ENCODE data around the gene PARP11. TPM values are rescaled to one million over a fixed set of nuclear protein-coding genes. Genes with fewer than 3 reads are reported as not detected.

The PARP11 gene
- total and polyA plus RNA-seq, 2 of the 8 experiments (the other 6 are each of a cell fraction or from before 2014, with no cell fraction given): 4.2 to 13.3 TPM

DNA sequence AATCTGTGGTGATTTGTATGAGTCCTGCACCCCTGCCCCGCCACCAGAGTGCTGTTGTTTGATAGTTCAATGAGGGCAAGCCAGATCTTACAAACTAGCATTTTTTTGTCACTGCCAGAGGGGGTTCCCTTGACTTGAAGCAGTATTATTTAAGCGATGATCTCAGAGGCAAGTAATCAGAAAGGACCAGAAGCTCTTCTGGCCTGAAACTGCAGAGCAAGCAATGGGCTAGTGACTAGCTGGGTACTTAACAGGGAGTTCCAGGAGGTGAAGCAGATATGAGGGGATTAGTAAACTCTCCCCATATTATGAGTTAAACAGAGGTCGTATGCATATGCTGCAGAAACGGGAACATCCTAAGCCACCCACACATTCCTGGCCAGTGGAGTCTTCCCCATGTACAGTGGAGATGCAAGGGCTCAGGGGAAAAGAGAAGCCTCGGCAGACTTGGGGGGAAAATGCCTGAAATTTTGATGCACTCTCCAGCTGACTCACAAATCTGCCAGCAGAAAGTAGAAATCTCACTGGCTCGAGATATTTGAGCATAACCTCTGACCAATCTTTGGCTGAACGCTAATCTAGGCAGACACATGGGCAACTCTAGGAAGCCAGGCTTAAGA lies 112.0 kb downstream of the PARP11 start:
- ChIA-PET POLR2A (ENCODE audit: partially characterized antibody) (no interaction called here), CTCF (ENCODE audit: partially characterized antibody) (interaction anchor here (1.0 to 1.4 kb wide), 3 partner anchors 16 to 461 kb away, joined by 3 read pairs; no protein-coding TSS in a partner anchor)
- no peaks in the 10 kb centered on the region for H3K79me1 ChIP-seq (ENCODE audit: low read depth, low read length)
- H3K4me2 ChIP-seq (ENCODE audit: insufficient read depth in 1 of 2, low read depth in 2 of 2, low read length in 2 of 2): no peak overlapping the region
- no peaks in the 10 kb centered on the region for H3K36me3 ChIP-seq (ENCODE audit: control insufficient read depth in 2 of 4, insufficient read depth in 4 of 4, low read length in 3 of 4)
- no peak overlapping the region for H2BK20ac ChIP-seq (ENCODE audit: low read length)
- H4K8ac ChIP-seq (ENCODE audit: extremely low read depth, insufficient read depth, low read length): no peak overlapping the region
- no peak overlapping the region for H3K56ac ChIP-seq (replicated peaks; ENCODE audit: insufficient read length, low read depth, low read length)
- peak; percentile 42 for FAIRE-seq
- H3K14ac ChIP-seq (ENCODE audit: insufficient read length): no peak overlapping the region
- H3K4ac ChIP-seq (replicated peaks; ENCODE audit: insufficient read length, low read depth, low read length): peak overlapping the region; percentile 8
- H3K18ac ChIP-seq (ENCODE audit: extremely low read depth, low read length): no peak overlapping the region
- H2BK120ac ChIP-seq (replicated peaks; ENCODE audit: low read depth, low read length): no peak overlapping the region
- peaks cover 1% of the 10 kb centered on the region; the same call in 1 of the 2 replicates for H3K23me2 ChIP-seq (ENCODE audit: low read depth, low read length)
- H2BK12ac ChIP-seq (ENCODE audit: low read depth, low read length): no peak overlapping the region
- no peak for DNase-seq (ENCODE audit: low read depth in 1 of 2, low spot score in 2 of 2)
- no peaks in the 10 kb centered on the region for H4K20me1 ChIP-seq (replicated peaks in 1 of 2; ENCODE audit: control insufficient read depth in 1 of 2, insufficient read depth in 2 of 2, low read length in 2 of 2)
- no peak overlapping the region for H3K27ac ChIP-seq (ENCODE audit: low read depth, low read length)
- no peak overlapping the region for H3K23ac ChIP-seq (ENCODE audit: insufficient read length)
- H2AK5ac ChIP-seq (ENCODE audit: low read depth, low read length): no peak overlapping the region
- no peaks in the 10 kb centered on the region; a peak in 1 of 7 replicates for H3K4me1 ChIP-seq (replicated peaks in 1 of 4; ENCODE audit: control insufficient read depth in 3 of 4, insufficient read depth in 4 of 4, low read length in 3 of 4)
- H2BK15ac ChIP-seq (ENCODE audit: low read length): no peak overlapping the region
- no peak overlapping the region for H3K4me3 ChIP-seq (ENCODE audit: extremely low read depth in 1 of 4, insufficient read depth in 2 of 4, low read depth in 3 of 4, low read length in 4 of 4)
- H2BK5ac ChIP-seq (ENCODE audit: low read depth, low read length): no peak overlapping the region
- H3K9ac ChIP-seq (replicated peaks in 1 of 4; ENCODE audit: extremely low read depth in 1 of 4, low read depth in 3 of 4, low read length in 3 of 4): no peak overlapping the region; a peak in 1 of 7 replicates
- no peak overlapping the region for H4K5ac ChIP-seq (ENCODE audit: insufficient read length, low read depth, low read length)
- TF ChIP-seq POLR2A (IDR thresholded peaks at IDR 0.05; ENCODE audit: control extremely low read depth in 1 of 2, low read depth in 2 of 2, low read length in 2 of 2) (no peak), SAP30 (IDR thresholded peaks at IDR 0.05; ENCODE audit: insufficient read depth, insufficient replicate concordance, low read length) (no peak), SIX5 (IDR thresholded peaks at IDR 0.05; ENCODE audit: low read depth, low read length) (no peak)
- TF ChIP-seq, protein P1, sequence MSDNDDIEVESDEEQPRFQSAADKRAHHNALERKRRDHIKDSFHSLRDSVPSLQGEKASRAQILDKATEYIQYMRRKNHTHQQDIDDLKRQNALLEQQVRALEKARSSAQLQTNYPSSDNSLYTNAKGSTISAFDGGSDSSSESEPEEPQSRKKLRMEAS (IDR thresholded peaks at IDR 0.05): no peak
- TF ChIP-seq, protein P2, sequence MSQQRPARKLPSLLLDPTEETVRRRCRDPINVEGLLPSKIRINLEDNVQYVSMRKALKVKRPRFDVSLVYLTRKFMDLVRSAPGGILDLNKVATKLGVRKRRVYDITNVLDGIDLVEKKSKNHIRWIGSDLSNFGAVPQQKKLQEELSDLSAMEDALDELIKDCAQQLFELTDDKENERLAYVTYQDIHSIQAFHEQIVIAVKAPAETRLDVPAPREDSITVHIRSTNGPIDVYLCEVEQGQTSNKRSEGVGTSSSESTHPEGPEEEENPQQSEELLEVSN (IDR thresholded peaks at IDR 0.05): no peak
- H3K27me3 ChIP-seq (replicated peaks in 1 of 4; ENCODE audit: control insufficient read depth in 3 of 4, extremely low read depth in 1 of 4, insufficient read depth in 3 of 4, low read length in 3 of 4): no peaks in the 10 kb centered on the region; a peak in 1 of 7 replicates
- H3K9me3 ChIP-seq (ENCODE audit: insufficient read depth in 2 of 2, low read depth in 1 of 2, low read length in 1 of 2): no peaks in the 10 kb centered on the region
- no peak overlapping the region for H2AFZ ChIP-seq (ENCODE audit: low read length)
- H4K91ac ChIP-seq (replicated peaks; ENCODE audit: insufficient read length, low read length): no peak overlapping the region
- no peaks in the 10 kb centered on the region for H3K79me2 ChIP-seq (ENCODE audit: control insufficient read depth in 1 of 2, insufficient read depth in 2 of 2, low read length in 2 of 2)
- WGBS, 2 experiments (ENCODE audit: extremely low coverage in 1 of 2, insufficient coverage in 1 of 2, insufficient read length in 1 of 2, insufficient replicate concordance in 2 of 2, low coverage in 1 of 2, low lambda C conversion rate in 2 of 2, missing lambda C conversion rate in 1 of 2): 92% methylated on average over 7 of the region's 7 CpGs; no CpG with 5 or more reads in 1 of the 2 experiments
